ENCODE results near the gene OR51E2. TPM values are rescaled to one million over a fixed set of nuclear protein-coding genes. Genes with fewer than 3 reads are reported as not detected.

Gene OR51E2
- total RNA-seq, 4 donors from 2014 or later = not detected

GRCh38 chr11:4713241-4713640, 15.6 kb upstream of the OR51E2 start:
- intact Hi-C loops (cut with DNase I) = no loop called here
- 44 to 57% methylated on average over 1 of the region's 1 CpG for WGBS, 2 donors
- no peaks in the 10 kb centered on the region for H3K9me3 ChIP-seq
- no peak for DNase-seq
- H3K27ac ChIP-seq = no peak overlapping the region
- no peaks in the 10 kb centered on the region for H3K4me1 ChIP-seq
- TF ChIP-seq POLR2A (IDR thresholded peaks at IDR 0.05) = no peak
- TF ChIP-seq, protein P1, sequence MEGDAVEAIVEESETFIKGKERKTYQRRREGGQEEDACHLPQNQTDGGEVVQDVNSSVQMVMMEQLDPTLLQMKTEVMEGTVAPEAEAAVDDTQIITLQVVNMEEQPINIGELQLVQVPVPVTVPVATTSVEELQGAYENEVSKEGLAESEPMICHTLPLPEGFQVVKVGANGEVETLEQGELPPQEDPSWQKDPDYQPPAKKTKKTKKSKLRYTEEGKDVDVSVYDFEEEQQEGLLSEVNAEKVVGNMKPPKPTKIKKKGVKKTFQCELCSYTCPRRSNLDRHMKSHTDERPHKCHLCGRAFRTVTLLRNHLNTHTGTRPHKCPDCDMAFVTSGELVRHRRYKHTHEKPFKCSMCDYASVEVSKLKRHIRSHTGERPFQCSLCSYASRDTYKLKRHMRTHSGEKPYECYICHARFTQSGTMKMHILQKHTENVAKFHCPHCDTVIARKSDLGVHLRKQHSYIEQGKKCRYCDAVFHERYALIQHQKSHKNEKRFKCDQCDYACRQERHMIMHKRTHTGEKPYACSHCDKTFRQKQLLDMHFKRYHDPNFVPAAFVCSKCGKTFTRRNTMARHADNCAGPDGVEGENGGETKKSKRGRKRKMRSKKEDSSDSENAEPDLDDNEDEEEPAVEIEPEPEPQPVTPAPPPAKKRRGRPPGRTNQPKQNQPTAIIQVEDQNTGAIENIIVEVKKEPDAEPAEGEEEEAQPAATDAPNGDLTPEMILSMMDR (IDR thresholded peaks at IDR 0.05) = no peak
- H3K36me3 ChIP-seq = no peaks in the 10 kb centered on the region
- no peak overlapping the region for H3K4me3 ChIP-seq (replicated peaks in 1 of 3)
- H3K27me3 ChIP-seq = no peaks in the 10 kb centered on the region

DNA sequence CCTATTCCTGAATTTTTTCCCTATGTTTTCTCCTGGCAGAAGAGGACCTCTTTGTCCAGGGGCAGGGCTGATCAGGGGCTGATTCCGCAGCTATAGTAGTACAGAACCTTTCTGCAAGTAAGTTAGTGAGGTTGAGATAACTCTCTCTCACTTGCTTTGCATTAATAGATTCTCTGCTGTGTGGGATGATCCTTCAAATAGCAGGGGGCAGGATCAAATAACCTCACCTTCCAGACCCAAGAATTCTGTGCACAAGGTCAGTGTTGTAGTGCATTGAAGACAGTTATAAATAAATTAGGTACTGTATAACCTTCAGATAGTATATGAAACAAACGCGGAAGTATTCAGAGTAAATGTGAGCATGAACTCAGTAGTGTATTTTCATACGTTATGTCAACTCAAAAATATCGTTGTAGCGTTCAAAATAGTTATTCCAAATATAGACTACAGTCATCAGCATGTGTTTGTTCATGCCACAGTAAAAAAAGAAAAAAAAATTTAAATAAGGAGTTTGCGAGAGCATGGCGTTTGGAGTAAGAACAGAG, 7.2 kb upstream of the OR51E2 start:
- H3K27ac ChIP-seq = no peak overlapping the region

GRCh38 chr11:4704054-4704789, 6.6 kb upstream of the OR51E2 start, which contains the start of gene MMP26:
Gene MMP26, plus strand, starts transcription at chr11:4704784.
- no peak for DNase-seq
- H3K27me3 ChIP-seq = no peaks in the 10 kb centered on the region
- WGBS, 2 donors = 40 to 44% methylated on average over 5 of the region's 5 CpGs
- H3K4me1 ChIP-seq = peaks cover 0 to 4% of the 10 kb centered on the region in 2 donors
- H3K4me3 ChIP-seq (replicated peaks in 1 of 3) = no peak within 1 kb of the TSS
- H3K36me3 ChIP-seq = no peaks in the 10 kb centered on the region
- H3K27ac ChIP-seq = no peak within 1 kb of the TSS
- intact Hi-C loops (cut with DNase I) = no loop called here
- no peaks in the 10 kb centered on the region for H3K9me3 ChIP-seq
- TF ChIP-seq, protein P1 (IDR thresholded peaks at IDR 0.05) = no peak
- TF ChIP-seq POLR2A (IDR thresholded peaks at IDR 0.05) = no peak

More for the DNA sequence above, 7.2 kb upstream of the OR51E2 start:
- WGBS, 2 donors = 80 to 83% methylated on average over 8 of the region's 8 CpGs
- Histone ChIP-seq H3K36me3 (no peaks in the 10 kb centered on the region), H3K9me3 (no peaks in the 10 kb centered on the region), H3K27me3 (no peaks in the 10 kb centered on the region), H3K4me3 (replicated peaks in 1 of 3) (no peak overlapping the region), H3K4me1 (peaks cover 0 to 4% of the 10 kb centered on the region in 2 donors)
- intact Hi-C loops (cut with DNase I) = no loop called here
- TF ChIP-seq POLR2A (IDR thresholded peaks at IDR 0.05) = no peak
- TF ChIP-seq, protein P1 (IDR thresholded peaks at IDR 0.05) = no peak
- DNase-seq = no peak

GRCh38 chr11:4700436-4700820, 2.8 kb upstream of the OR51E2 start:
- intact Hi-C loops (cut with DNase I) = no loop called here
- H3K4me3 ChIP-seq (replicated peaks in 1 of 3) = no peak overlapping the region
- 87 to 90% methylated on average over 1 of the region's 1 CpG for WGBS, 2 donors
- no peaks in the 10 kb centered on the region for H3K9me3 ChIP-seq
- H3K4me1 ChIP-seq = peaks cover 0 to 4% of the 10 kb centered on the region in 2 donors
- TF ChIP-seq POLR2A (IDR thresholded peaks at IDR 0.05) = no peak
- TF ChIP-seq, protein P1 (IDR thresholded peaks at IDR 0.05) = no peak
- H3K27me3 ChIP-seq = no peaks in the 10 kb centered on the region
- no peaks in the 10 kb centered on the region for H3K36me3 ChIP-seq
- DNase-seq = no peak
- no peak overlapping the region for H3K27ac ChIP-seq
